Amniotic epithelial cell (primary cell): Measurements from ENCODE around the gene OR10H5.
"Not testable (repeated sequence)": the region's sequence is repeated elsewhere in the genome, so short reads cannot be mapped to it uniquely, and the experiment has no call there.

ENCODE experiments used
- DNase-seq: peaks from one replicate; pipeline ENCODE4 v3.0.0-alpha.2; 2010; ENCODE audit warnings: low read depth

Gene OR10H5

GRCh38 chr19:15843894-15844222 is 56.4 kb downstream of the OR10H5 start:
- not testable (repeated sequence) for DNase-seq

- no peak for DNase-seq
These were observed 59.5 kb downstream of the OR10H5 start for GRCh38 chr19:15846923-15847322.

DNA sequence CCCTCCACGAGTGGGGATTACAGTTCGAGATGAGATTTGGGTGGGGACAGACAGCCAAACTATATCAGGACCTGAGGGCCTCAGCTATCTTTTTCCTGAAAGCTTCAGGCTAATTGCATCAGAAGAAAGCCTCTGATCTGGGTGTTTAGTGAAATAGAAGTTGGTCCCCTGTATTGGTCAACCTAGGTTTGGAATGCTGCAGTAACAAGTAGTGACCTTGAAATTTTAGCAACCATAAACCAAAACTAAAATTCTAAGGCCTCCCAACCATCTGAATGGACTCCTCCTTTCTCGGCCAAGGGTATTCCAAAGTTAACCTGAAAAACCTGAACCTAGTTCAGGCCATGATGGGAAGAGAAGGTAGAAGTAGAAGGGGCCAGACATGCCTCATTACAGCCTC is 62.9 kb downstream of the OR10H5 start:
- no peak for DNase-seq
